ACC112 (cell line): ENCODE measurements around the gene INSR.
"Not testable (repeated sequence)": the region's sequence is repeated elsewhere in the genome, so short reads cannot be mapped to it uniquely, and the experiment has no call there.

Source experiments
- H2AFZ ChIP-seq: fragments of 200-600 bp; sonication (generic); one replicate; pipeline ENCODE4 v1.6.0; 2017; ENCODE audit warnings: antibody characterized with exemption, low read length; ENCODE audit not compliant: unreplicated experiment
- H3K27ac ChIP-seq: fragments of 200-600 bp; sonication (generic); 2 replicates; pipeline ENCODE4 v1.5.1; 2014; ENCODE audit warnings: low read depth, mild to moderate bottlenecking, antibody characterized with exemption, low read length, moderate library complexity
- H3K27me3 ChIP-seq: fragments of 200-600 bp; sonication (generic); 2 replicates; pipeline ENCODE4 v1.6.1; 2014; ENCODE audit warnings: mild to moderate bottlenecking, antibody characterized with exemption, low read length, moderate library complexity, mixed read lengths; ENCODE audit not compliant: insufficient read depth
- H3K36me3 ChIP-seq: fragments of 200-600 bp; sonication (generic); 2 replicates; pipeline ENCODE4 v1.6.1; 2016; ENCODE audit warnings: mild to moderate bottlenecking, antibody characterized with exemption, low read length, moderate library complexity, mixed read lengths; ENCODE audit not compliant: insufficient read depth
- H3K4me1 ChIP-seq: fragments of 200-600 bp; sonication (generic); one replicate; pipeline ENCODE4 v1.6.1; 2016; ENCODE audit warnings: low read length, mixed read lengths; ENCODE audit not compliant: insufficient read depth, unreplicated experiment, control insufficient read depth
- H3K4me3 ChIP-seq: fragments of 200-600 bp; sonication (generic); 2 replicates; pipeline ENCODE4 v1.5.1; 2014; ENCODE audit warnings: mild to moderate bottlenecking, low read depth, low read length
- H3K79me2 ChIP-seq: fragments of 200-600 bp; sonication (generic); one replicate; pipeline ENCODE4 v1.6.0; 2016; ENCODE audit warnings: low read length; ENCODE audit not compliant: control insufficient read depth, unreplicated experiment, insufficient read depth

Gene INSR

GRCh38 chr19:7238051-7238450 lies 56.2 kb downstream of the INSR start:
- no peaks in the 10 kb centered on the region for H3K27me3 ChIP-seq

GRCh38 chr19:7236153-7236552 lies 58.1 kb downstream of the INSR start:
- Histone ChIP-seq H3K27ac (no peak overlapping the region), H2AFZ (no peak overlapping the region), H3K36me3 (no peaks in the 10 kb centered on the region), H3K4me1 (no peaks in the 10 kb centered on the region), H3K4me3 (no peak overlapping the region), H3K27me3 (no peaks in the 10 kb centered on the region), H3K79me2 (no peaks in the 10 kb centered on the region)

More at GRCh38 chr19:7238051-7238450, 56.2 kb downstream of the INSR start:
- Histone ChIP-seq H3K4me1 (no peaks in the 10 kb centered on the region), H3K4me3 (no peak overlapping the region), H3K79me2 (no peaks in the 10 kb centered on the region), H3K27ac (no peak overlapping the region), H2AFZ (no peak overlapping the region), H3K36me3 (no peaks in the 10 kb centered on the region)

- Histone ChIP-seq H3K79me2 (no peaks in the 10 kb centered on the region), H3K4me1 (no peaks in the 10 kb centered on the region), H3K4me3 (no peak overlapping the region), H3K27ac (no peak overlapping the region), H3K27me3 (no peaks in the 10 kb centered on the region), H3K36me3 (no peaks in the 10 kb centered on the region), H2AFZ (no peak overlapping the region)
Observed at GRCh38 chr19:7230826-7231225, 63.4 kb downstream of the INSR start.

- Histone ChIP-seq H3K4me1 (no peaks in the 10 kb centered on the region), H3K36me3 (no peaks in the 10 kb centered on the region), H3K27me3 (no peaks in the 10 kb centered on the region), H3K79me2 (no peaks in the 10 kb centered on the region), H3K4me3 (no peak overlapping the region), H3K27ac (no peak overlapping the region), H2AFZ (no peak overlapping the region)
Observed at GRCh38 chr19:7229735-7230134, 64.5 kb downstream of the INSR start.

GRCh38 chr19:7228935-7229541 lies 65.2 kb downstream of the INSR start:
- no peak overlapping the region for H3K4me3 ChIP-seq
- H3K79me2 ChIP-seq, result no peaks in the 10 kb centered on the region
- H3K4me1 ChIP-seq, result no peaks in the 10 kb centered on the region
- H2AFZ ChIP-seq, result no peak overlapping the region
- H3K27ac ChIP-seq, result no peak overlapping the region
- no peaks in the 10 kb centered on the region for H3K27me3 ChIP-seq
- H3K36me3 ChIP-seq, result no peaks in the 10 kb centered on the region

- no peak overlapping the region for H3K4me3 ChIP-seq
- no peaks in the 10 kb centered on the region for H3K27me3 ChIP-seq
- H3K27ac ChIP-seq, result no peak overlapping the region
- H2AFZ ChIP-seq, result no peak overlapping the region
- H3K79me2 ChIP-seq, result no peaks in the 10 kb centered on the region
- H3K4me1 ChIP-seq, result no peaks in the 10 kb centered on the region
- no peaks in the 10 kb centered on the region for H3K36me3 ChIP-seq
Observed at GRCh38 chr19:7227735-7228134, 66.5 kb downstream of the INSR start.

GRCh38 chr19:7227149-7227548 lies 67.1 kb downstream of the INSR start:
- H3K27ac ChIP-seq, H2AFZ ChIP-seq, H3K4me1 ChIP-seq, H3K27me3 ChIP-seq, H3K4me3 ChIP-seq, H3K79me2 ChIP-seq, H3K36me3 ChIP-seq: not testable (repeated sequence)

- Histone ChIP-seq H3K27me3 (no peaks in the 10 kb centered on the region), H3K4me3 (no peak overlapping the region), H3K79me2 (no peaks in the 10 kb centered on the region), H2AFZ (no peak overlapping the region), H3K27ac (no peak overlapping the region), H3K36me3 (no peaks in the 10 kb centered on the region), H3K4me1 (no peaks in the 10 kb centered on the region)
Observed at GRCh38 chr19:7226739-7227138, 67.5 kb downstream of the INSR start.

GRCh38 chr19:7225741-7226140 lies 68.5 kb downstream of the INSR start:
- H3K79me2 ChIP-seq, result no peaks in the 10 kb centered on the region
- H3K4me1 ChIP-seq, result no peaks in the 10 kb centered on the region
- H3K36me3 ChIP-seq, result no peaks in the 10 kb centered on the region
- H2AFZ ChIP-seq, result no peak overlapping the region
- H3K4me3 ChIP-seq, result no peak overlapping the region
- H3K27me3 ChIP-seq, result no peaks in the 10 kb centered on the region
- H3K27ac ChIP-seq, result no peak overlapping the region

- Histone ChIP-seq H3K36me3 (no peaks in the 10 kb centered on the region), H3K4me3 (no peak overlapping the region), H3K4me1 (no peaks in the 10 kb centered on the region), H3K79me2 (no peaks in the 10 kb centered on the region), H2AFZ (no peak overlapping the region), H3K27ac (no peak overlapping the region), H3K27me3 (no peaks in the 10 kb centered on the region)
Observed at GRCh38 chr19:7224995-7225394, 69.2 kb downstream of the INSR start.

- Histone ChIP-seq H3K36me3 (no peaks in the 10 kb centered on the region), H3K27ac (no peak overlapping the region), H3K4me3 (no peak overlapping the region), H2AFZ (no peak overlapping the region), H3K79me2 (no peaks in the 10 kb centered on the region), H3K27me3 (no peaks in the 10 kb centered on the region), H3K4me1 (no peaks in the 10 kb centered on the region)
Observed at GRCh38 chr19:7224209-7224686, 70.0 kb downstream of the INSR start.
